Measurements from ENCODE around the gene ADAT3.

Gene ADAT3

DNA sequence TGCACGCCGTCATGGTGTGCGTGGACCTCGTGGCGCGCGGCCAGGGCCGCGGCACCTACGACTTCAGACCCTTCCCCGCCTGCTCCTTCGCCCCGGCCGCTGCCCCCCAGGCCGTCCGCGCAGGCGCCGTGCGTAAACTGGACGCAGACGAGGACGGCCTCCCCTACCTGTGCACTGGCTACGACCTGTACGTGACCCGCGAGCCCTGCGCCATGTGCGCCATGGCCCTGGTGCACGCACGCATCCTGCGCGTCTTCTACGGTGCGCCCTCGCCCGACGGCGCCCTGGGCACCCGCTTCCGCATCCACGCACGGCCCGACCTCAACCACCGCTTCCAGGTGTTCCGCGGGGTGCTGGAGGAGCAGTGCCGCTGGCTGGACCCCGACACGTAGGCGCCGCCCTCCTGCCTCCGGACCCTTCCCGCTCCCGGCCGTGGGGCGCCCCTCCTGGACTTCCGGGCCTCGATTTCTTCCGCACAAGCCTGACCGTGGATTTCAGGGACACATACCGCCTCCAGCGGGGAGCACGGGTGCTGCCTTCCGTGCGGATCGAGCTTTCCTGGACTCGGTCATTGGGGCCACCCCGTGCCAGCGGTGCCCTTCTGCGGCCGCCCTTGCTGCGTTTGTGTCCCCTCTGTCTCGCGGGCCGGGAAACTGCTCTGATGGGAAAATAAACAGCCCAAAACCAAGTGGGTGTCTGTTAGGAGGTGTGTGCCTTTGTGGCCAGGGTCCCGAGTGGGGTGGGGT, 7.7 kb downstream of the ADAT3 start:
- no peak for DNase-seq (ENCODE audit: low read depth in 2 of 2)

DNA sequence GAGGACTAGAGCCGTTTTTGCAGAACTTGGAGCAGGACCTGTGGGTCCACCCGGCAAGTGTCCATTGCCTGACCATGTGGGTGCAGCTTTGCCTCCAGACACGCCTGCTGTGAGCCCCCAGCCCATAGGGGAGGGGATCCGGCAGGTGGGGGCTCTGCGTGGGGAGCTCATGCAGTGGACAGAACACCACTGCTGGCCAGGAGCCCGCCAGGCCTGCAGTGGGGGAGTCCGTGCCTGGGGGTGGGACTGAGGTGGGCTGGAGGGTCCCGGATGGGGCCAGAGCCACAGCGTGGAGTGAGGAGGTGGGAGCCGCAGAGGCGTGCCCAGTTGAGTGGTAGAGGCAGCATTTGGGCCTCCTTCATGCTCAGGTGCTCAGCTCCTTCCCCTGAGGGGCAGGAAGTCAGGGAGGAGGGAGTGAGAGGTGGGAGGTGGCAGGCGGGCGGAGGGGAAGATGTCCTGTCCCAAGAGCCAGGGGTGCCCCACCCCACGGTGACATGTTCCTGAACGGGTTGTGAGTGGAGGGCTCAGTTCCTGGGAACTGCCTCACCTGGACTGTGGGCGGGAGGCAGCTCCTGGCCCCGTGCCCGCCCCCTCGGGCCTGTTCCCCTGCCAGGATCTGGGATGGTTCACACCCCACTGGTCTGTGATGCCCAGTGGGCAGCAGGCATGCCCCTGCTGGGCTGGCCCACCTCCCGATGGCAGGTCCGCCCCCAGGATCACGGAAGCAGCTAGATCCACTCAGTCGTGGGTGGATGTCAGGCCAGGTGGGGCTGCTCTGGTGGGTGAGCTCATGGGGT, 8.8 kb downstream of the ADAT3 start:
- no peak for DNase-seq (ENCODE audit: low read depth in 2 of 2)

DNA sequence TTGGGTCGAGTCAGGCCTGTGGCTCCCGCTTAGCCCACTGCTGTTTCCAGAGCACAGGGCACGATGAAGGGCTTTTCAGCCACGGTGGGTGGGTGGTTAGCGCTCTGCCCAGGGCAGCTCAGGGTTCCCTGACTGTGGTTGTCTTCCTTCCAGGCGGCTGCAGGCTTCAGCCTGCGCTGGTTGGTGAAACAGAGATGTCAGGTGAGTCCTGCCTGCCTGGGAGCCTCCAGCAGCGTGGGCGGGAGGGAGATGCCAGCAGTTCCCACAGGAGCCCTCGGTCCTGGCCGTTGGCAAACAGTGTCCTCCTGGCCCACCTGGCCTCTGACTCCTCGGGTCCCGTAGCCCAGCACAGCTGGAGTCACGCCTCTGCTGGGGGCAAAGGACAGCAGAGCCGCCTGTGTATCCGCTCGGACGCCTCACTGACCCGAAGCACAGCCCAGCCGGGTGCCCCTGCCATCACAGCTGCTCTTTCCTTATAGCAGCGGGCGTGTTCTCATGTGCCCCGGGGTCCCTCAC, 9.7 kb downstream of the ADAT3 start:
- no peak for DNase-seq (ENCODE audit: low read depth in 2 of 2)

DNA sequence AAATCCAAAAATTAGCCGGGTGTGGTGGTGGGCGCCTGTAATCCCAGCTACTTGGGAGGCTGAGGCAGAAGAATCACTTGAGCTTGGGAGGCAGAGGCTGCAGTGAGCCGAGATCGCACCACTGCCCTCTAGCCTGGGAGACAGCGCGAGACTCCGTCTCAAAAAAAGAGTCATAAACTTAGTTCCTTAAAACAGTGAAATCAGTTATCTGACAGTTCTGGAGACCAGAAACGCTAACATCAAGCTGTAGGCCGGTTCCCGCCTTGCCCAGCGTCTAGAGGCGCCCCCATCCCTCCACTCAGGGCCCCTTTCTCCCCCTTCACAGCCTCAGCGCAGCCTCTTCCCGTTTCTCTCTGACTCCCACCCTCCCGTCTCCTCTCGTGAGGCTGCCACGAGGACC, 11.9 kb downstream of the ADAT3 start:
- DNase-seq (ENCODE audit: low read depth in 2 of 2): no peak

DNA sequence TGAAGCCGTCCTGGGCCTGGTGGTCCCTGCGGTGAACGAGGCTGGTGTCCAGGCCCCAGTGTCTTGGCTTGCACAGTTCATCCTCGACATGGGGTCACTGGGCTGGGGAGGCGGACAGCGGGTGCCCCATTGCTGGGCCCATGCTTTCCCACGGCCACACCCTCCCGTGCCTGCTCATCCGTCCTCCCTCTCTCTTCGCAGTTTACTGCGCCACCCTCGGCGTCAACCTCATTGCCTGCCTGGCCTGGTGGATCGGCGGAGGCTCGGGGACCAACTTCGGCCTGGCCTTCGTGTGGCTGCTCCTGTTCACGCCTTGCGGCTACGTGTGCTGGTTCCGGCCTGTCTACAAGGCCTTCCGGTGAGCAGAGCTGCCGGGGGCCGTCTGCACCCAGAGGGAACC, 12.7 kb downstream of the ADAT3 start:
- no peak for DNase-seq (ENCODE audit: low read depth in 2 of 2)

DNA sequence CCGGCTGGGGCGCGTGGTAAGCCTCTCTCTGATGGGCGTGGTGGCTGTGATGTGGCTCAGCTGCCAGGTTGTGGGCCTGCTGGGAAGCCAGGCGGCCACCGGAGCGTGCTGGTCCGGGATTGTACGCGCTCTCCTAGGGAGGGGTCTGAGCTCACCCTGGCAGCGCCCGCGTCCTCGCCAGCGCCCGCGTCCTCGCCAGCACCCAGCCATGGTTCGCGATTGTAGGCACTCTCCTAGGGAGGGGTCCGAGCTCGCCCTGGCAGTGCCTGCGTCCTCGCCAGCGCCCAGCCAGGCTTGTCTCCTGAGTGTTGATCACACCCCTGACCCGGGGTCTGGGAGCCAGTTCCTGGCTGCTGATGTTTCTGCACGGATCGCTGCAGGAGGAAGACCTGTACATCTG, 13.8 kb downstream of the ADAT3 start:
- DNase-seq (ENCODE audit: low read depth in 2 of 2): no peak

DNA sequence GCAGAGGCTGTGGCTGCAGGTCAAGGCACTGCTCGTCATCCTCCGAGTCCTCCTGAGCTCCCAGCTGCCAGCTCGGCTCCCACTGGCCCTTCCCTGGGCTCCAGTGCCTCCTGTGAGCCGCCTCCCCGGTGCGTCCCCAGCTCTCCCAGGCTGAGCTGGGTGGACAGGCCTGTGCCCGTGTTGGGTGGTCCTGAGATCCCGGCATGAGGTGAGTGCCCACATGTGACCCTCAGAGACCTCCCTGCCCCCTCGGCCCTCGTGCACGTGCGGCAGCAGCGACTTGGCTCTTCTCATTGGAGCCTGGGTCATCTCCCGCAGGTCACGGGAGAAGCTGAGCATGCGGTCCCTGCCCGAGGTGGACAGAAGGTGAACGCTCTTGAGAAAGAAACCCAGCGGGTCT, 15.4 kb downstream of the ADAT3 start:
- no peak for DNase-seq (ENCODE audit: low read depth in 2 of 2)

DNA sequence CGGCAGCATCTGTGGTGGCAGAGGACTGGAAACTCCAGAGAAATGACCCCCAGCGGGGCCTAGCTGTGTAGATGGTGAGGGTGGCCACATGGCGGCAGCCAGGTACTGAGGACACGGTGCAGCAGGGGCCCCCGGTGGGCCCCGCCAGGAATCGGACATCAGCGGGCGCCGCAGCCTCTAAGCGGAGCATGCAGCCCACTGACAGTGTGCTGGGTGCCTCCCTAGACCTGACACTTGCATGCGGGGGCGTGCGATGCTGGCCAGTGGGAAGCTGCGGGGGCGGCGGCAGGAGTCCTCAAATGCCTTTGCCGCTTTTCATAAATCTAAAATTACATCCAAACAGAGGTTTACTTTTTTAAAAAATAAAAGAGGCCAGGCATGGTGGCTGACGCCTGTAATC, 16.1 kb downstream of the ADAT3 start:
- DNase-seq (ENCODE audit: low read depth in 2 of 2): no peak

DNA sequence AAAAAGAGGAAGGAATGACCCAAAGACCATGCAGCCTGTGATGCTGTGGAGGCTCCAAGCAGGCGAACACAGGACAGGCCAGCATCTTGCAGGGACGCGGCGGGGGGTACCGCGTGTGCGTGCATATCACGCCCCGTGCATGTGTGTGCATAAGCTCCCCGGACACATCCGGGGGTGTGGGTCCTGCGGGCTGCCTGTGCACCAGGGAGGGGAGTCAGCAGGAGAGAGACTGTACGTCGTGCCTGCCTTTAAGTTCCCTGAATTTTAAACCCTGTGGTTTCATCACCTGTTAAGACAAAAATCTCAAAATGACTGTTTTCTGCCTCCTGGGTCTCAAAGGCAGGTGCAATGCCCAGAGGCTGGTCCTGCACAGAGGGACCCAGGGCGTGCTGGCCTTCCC, 16.6 kb downstream of the ADAT3 start:
- no peak for DNase-seq (ENCODE audit: low read depth in 2 of 2)

DNA sequence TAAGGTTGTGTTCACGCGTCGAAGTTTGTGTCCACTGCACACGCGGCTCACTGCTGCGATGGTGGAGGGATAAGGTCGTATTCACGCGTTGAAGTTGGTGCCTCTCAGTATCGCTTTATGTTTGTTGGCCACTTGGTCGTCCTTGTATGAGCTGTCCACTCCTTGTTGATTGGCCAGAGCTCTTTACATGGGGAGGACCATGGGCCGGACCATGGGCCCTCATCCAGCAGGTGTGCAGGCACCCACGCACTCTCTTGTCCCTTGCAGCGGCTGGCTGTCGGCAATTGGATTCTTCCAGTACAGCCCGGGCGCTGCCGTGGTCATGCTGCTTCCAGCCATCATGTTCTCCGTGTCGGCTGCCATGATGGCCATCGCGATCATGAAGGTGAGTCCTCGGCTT, 17.6 kb downstream of the ADAT3 start:
- no peak for DNase-seq (ENCODE audit: low read depth in 2 of 2)

DNA sequence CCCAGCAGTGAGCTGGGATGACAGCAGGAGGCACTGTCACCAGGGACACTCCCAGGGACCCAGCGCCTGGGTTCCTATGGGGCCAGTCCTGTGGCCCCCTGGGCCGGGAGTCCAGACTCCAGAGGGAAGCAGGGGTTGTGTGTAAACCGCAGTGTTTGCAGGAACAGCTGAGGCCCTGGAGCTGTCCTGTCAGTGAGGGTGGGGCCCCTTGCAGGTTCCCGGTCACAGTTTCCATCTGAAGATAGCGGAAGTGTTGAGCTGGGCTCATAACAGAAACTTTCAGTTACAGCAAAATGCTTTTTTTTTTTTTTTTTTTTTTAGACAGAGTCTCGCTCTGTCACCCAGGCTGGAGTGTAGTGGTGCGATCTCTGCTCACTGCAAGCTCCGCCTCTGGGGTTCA, 18.1 kb downstream of the ADAT3 start:
- DNase-seq (ENCODE audit: low read depth in 2 of 2): no peak

DNA sequence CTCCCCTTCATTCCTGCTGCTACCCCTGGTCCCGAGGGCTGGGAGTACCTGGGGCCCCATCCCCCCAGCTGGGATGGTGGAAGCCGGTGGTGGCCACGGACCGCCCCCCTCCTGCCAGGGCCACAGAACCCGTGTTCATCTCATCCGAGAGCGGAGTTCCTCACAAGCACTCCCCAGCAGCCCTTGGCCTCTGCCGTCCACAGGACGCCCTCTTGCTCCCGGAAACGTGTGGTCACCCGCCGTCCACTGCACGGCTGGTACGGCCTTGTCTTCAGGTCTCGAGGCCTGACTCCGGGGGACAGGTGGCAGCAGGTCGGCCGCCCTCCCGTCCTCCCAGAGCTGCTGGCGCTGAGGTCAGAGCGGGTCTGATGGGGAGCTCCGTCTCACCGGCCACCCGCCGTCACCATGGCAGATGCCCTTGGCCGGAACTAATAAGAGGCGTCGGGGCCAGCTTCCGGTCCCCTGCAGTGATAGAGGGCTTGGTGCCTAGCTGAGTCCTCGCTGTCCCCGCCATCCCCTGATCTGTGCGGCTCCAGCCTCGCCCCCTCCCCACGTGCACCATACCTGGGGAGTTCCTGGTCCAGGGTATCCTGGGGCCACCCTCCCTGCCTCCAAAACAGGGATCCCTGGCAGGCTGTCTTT, 19.2 kb downstream of the ADAT3 start:
- DNase-seq (ENCODE audit: low read depth in 2 of 2): no peak

DNA sequence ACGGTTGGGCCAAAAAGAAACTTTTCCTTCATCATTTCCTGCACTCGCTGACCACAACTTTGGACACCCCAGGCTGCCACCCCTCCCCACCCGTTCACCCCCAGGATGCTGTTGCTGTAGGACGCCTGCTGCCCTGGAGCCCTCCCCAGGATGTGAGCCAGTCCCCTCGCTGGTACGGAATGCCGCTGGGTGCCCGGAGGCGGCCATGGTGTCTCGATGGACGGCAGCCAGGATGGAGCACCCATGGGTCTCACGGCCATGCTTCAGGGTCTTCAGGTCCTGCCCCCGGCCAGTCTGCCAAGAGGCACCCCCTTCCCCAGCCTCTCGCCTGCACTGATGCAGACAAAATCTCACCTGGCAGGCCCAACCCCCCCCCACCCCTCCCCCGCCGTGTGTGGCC, 20.3 kb downstream of the ADAT3 start:
- no peak for DNase-seq (ENCODE audit: low read depth in 2 of 2)

DNA sequence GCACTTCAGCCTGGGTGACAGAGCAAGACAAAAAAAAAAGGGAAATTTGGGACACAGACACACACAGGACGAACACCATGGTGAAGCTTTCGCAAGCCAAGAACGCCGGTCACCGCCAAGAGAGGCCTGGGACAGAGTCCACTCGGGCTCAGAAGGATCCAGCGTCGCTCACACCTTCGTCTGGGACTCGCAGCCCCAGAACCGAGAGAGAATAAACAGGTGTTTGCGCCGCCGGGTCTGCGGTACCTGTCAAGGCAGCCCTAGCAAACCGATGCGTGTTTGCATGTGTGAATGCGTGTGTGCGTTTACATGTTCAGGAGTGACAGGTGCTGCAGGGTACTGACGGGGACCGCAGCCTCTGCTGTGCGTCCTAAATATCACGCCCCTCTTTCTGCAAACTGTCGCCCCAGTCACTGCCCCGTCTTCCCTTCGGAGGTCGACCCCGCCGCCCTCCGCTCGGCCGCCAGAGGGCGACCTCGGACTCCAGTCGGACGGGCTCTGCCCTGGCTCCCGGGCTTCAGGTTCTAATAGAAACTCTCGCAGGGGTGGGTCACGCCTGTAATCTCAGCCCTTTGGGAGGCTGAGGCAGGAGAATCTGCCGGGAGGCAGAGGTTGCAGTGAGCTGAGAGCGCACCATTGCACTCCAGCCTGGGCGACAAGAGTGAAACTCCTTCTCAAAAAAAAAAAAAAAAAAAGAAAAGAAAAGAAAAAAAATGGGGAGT, 24.0 kb downstream of the ADAT3 start:
- no peak for DNase-seq (ENCODE audit: low read depth in 2 of 2)

DNA sequence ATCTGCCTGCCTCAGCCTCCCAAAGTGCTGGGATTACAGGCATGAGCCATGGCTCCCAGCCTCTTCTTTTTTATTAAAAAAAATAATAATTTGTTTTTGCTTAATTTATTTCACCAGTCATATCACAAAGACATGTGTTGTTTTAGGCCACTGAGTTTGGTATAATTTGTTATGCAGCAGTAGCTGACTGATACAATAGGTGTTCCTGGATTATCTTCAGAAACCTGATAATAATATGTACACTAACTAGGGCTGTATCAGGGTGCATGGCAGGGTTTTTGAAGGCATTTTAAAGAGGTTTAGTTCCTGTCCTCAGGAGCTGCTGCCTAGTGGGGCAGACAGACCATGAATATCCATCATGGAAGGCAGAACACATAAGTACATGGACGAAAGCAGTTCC, 26.2 kb downstream of the ADAT3 start:
- no peak for DNase-seq (ENCODE audit: low read depth in 2 of 2)

DNA sequence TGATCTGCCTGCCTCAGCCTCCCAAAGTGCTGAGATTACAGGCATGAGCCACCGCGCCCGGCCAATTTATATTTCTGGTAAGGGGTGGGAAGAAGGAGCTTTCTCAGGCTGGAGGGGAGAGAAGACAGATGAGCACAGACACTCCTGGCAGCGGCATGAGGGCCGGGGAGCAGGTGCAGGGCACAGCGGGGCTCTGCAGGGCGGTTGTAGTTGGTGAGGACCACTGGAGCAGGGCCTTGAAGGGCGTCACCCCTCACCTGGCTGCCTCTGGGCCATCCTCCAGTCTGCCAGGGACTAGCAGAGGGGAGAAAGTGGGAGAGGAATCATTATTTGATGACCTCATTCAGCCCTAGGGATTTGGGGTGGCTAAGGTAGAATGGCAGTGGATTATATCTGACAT, 27.2 kb downstream of the ADAT3 start:
- no peak for DNase-seq (ENCODE audit: low read depth in 2 of 2)

DNA sequence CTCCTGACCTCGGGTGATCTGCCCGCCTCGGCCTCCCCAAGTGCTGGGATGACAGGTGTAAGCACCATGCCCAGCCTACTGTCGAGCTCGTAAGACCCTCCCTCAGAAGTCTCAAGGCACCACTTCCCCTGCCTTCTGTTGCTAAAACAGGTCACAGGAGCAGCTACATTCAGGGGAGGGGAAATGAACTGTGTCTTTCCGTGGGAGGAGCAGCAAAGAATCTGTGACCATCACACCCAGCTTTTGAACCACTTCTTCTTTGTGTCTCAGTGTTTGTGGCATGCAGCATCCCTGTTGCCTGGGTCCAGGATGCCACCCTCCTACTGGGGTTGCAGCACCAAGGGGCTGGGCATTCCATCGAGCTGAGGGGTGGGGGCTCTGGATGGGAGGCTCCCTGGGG, 28.0 kb downstream of the ADAT3 start:
- no peak for DNase-seq (ENCODE audit: low read depth in 2 of 2)

DNA sequence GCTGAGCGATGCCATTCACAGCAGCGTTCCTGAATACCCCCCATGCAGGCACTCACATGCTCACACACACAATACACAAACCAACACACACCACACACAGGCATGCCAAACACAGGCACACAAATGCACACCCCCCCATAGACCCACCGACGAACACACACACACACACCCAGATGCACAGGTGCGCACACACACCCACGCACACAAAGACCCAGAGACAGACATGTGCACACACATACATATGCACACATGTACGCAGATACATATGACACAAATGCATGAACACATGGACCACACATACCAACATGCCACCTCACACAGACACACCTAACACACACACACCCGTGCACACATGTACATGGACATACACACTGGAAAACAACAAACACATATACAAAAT, 28.7 kb downstream of the ADAT3 start:
- DNase-seq (ENCODE audit: low read depth in 2 of 2): no peak

DNA sequence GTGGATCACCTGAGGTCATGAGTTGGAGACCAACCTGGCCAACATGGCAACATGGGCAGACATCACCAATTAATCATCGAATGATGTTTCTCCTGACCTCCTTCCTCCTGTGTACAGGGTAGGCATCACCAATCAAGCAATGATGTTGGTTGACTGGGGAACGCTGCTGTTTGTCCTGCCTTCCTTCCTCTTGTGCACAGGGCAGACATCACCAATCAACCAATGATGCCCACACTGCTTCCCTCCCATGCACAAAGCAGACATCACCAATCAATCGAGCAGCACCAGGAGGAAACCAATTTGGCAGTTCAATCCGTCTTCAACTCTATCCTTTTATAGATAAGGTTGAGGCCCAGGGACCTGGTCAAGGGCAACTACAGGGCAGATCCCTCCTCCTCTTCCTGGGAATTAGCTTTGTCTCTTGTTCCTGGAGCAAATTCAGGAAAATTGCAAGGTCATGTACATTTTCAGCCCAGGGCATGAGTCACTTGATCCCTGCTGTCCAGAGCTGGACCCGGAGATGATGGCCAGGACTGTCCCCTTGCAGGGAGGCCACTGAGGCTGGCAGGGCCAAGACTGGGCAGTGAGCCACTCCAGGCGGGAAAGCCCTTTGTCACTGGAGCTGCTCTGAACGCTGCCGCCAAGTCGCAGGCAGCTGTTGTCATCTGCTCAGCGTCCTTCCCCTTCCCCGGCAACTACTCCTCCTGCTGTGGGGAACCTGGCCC, 30.4 kb downstream of the ADAT3 start:
- no peak for DNase-seq (ENCODE audit: low read depth in 2 of 2)

DNA sequence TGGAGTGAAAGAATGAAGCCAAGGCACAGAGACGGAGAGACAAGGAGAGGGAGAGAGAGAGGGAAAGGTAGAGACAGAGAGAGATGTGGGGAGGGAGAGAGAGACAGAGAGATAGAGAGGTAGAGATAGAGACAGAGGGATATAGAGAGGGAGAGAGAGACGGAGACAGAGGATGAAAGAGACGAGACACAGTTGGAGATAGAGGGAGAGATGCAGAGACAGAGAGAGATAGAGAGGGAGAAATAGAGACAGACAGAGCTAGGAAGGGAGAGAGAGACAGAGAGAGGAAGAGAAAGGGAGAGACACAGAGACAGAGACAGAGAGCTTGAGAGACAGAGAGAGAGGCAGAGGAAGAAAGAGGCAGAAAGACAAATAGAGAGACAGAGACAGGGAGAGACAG, 31.2 kb downstream of the ADAT3 start:
- no peak for DNase-seq (ENCODE audit: low read depth in 2 of 2)

DNA sequence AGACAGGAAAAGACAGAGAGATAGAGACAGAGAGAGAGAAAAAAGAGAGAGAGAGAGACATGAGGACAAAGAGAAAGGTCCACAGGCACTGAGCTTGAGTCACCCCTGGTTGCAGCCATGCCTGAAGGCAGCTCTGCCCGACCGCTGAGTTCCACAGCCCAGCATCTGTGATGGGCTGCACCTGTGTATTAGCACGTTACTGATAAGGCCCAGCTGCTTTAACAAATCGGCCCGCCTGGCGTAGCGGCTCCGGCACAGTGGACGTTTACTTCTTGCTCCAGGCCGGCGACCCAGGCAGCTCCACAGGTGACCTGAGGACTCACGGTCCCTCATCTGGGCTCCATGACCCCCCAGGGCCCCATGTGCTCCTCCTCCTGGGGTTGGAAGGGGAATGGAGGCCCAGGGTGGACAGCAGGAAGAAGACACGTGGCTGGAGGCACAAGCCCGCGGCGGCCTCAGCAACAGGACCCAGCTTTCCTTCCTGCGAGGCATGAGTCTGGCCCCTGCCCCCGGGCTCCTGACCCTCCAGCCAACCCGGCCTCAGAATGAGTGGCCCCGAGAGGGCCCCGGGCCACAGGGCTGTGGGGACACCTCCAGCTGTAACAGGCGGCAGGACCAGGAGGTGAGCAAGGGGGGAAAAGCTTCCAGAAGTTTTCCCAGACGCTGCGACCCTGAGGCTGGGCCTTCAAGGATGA, 31.9 kb downstream of the ADAT3 start:
- DNase-seq (ENCODE audit: low read depth in 2 of 2): no peak

Data from fibroblast of skin of left biceps (primary cell).